CD4-positive, alpha-beta T cell (primary cell): ENCODE results near the gene FAM110A. TPM values are rescaled to one million over a fixed set of nuclear protein-coding genes. Genes with fewer than 3 reads are reported as not detected.

ENCODE experiments used
- ATAC-seq: fragments of 200-7000 bp; cut with Tn5 transposase; one replicate; pipeline ENCODE4 v1.10.0; 2022; ENCODE audit warnings: mild to moderate bottlenecking; ENCODE audit not compliant: poor library complexity
- CTCF ChIA-PET: fragments of 350-600 bp; sonication (Branson Sonifier 250); formaldehyde crosslinking; loops from one replicate; lab custom pipeline; 2021; ENCODE audit warnings: antibody characterized with exemption, inconsistent platforms; lab: Charles Lee
- POLR2A ChIA-PET: fragments of 350-600 bp; sonication (Branson Sonifier 250); formaldehyde crosslinking; loops from one replicate; lab custom pipeline; 2021; ENCODE audit warnings: antibody characterized with exemption, inconsistent platforms; lab: Charles Lee
- DNase-seq, 14 experiments: peaks; one replicate each; pipeline ENCODE4 v3.0.0-alpha.2; 2013 to 2020; ENCODE audit warnings: mixed read lengths in 2 of 14
- H3K27ac ChIP-seq, 2 donors: one replicate each; pipeline versions ENCODE4 v1.5.1 to v1.7.0; 2013; ENCODE audit warnings: low read length in 2 of 2, low read depth in 1 of 2, mild to moderate bottlenecking in 1 of 2
- H3K27me3 ChIP-seq, 2 experiments: 1 replicate in 1 of 2; 2 replicates in 1 of 2; pipeline versions ENCODE4 v1.6.1 to v1.7.0; 2013; ENCODE audit warnings: low read length in 2 of 2, control low read depth in 1 of 2, mild to moderate bottlenecking in 1 of 2, moderate library complexity in 1 of 2; ENCODE audit not compliant: insufficient read depth in 2 of 2, control insufficient read depth in 1 of 2
- H3K36me3 ChIP-seq: one replicate; pipeline ENCODE4 v1.6.1; 2013; ENCODE audit warnings: low read length, control low read depth; ENCODE audit not compliant: insufficient read depth
- H3K4me1 ChIP-seq: one replicate; pipeline ENCODE4 v1.6.1; 2013; ENCODE audit warnings: low read length, control low read depth; ENCODE audit not compliant: insufficient read depth
- H3K4me3 ChIP-seq: one replicate; pipeline ENCODE4 v1.5.1; 2013; ENCODE audit warnings: mild to moderate bottlenecking, low read length, moderate library complexity
- H3K9me3 ChIP-seq, 2 experiments: 1 replicate in 1 of 2; 2 replicates in 1 of 2; pipeline versions ENCODE4 v1.6.1 to v1.7.0; 2013; ENCODE audit warnings: low read length in 2 of 2, mild to moderate bottlenecking in 2 of 2, control low read depth in 1 of 2, moderate library complexity in 1 of 2; ENCODE audit not compliant: control insufficient read depth in 1 of 2, insufficient read depth in 1 of 2
- H3K27ac Mint-ChIP-seq: one replicate; pipeline ENCODE4 v1.8.0; 2020; ENCODE audit warnings: mixed read lengths
- H3K27me3 Mint-ChIP-seq: one replicate; pipeline ENCODE4 v1.8.0; 2021; ENCODE audit warnings: mixed read lengths
- H3K36me3 Mint-ChIP-seq: one replicate; pipeline ENCODE4 v1.8.0; 2021; ENCODE audit warnings: low read depth, mixed read lengths
- H3K4me1 Mint-ChIP-seq: one replicate; pipeline ENCODE4 v1.8.0; 2021; ENCODE audit warnings: low read depth, mixed read lengths
- H3K4me3 Mint-ChIP-seq: one replicate; pipeline ENCODE4 v1.8.0; 2020; ENCODE audit warnings: mild to moderate bottlenecking, mixed read lengths
- H3K9me3 Mint-ChIP-seq: one replicate; pipeline ENCODE4 v1.8.0; 2020; ENCODE audit warnings: mixed read lengths
- intact Hi-C, 2 experiments: fragments of 100-400 bp; cut with DNase I in 1 of 2; cut with micrococcal nuclease in 1 of 2; formaldehyde crosslinking; loops; one replicate each; pipeline versions ENCODE4 v1.15.1 to v1.9.0; 2023 to 2025; cut with DNase I, micrococcal nuclease
- total RNA-seq, 174 experiments: library from RNA in 2 of 174; stranded (reverse) in 2 of 174; gene quantifications; one replicate each; pipeline ENCODE4 v1.2.3 and lab custom pipeline; 2021 to 2026
- TF ChIP-seq, protein P1 (sequence below): fragments of 200-600 bp; IDR thresholded peaks from one replicate; pipeline ENCODE4 v1.8.0; 2022; ENCODE audit warnings: antibody characterized with exemption, mild to moderate bottlenecking

The FAM110A gene
- total RNA-seq, 2 experiments from 2014 or later, result 4.5 to 4.8 TPM

DNA sequence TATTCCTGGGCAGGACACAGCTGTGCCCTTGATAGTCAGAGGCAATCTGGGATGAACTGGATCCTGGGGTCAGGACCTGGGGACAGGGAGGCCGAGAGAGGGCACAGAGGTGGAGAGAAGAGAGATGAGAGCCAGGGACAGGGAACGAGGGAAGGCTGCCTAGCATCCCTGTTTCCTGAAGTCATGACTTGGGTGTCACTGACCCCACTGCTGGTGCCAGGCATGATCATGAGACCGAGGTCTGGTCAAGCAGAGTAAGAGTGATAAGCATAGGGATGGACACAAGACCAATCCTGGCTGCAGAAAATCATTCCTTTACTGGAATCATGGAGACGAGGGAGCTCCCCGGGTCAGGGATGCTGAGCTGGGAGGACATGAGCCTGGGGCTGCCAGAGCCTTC, 36.1 kb downstream of the FAM110A start:
- Mint-ChIP-seq H3K9me3 (no peaks in the 10 kb centered on the region), H3K27me3 (peaks cover 4% of the 10 kb centered on the region), H3K4me1 (no peaks in the 10 kb centered on the region), H3K4me3 (no peak overlapping the region), H3K27ac (no peak overlapping the region), H3K36me3 (no peaks in the 10 kb centered on the region)
- ATAC-seq (no peak), DNase-seq (no peak)
- intact Hi-C loops, result no loop called here
- no peaks in the 10 kb centered on the region for H3K9me3 ChIP-seq
- H3K4me3 ChIP-seq, result no peak overlapping the region
- H3K27ac ChIP-seq, result no peak overlapping the region
- H3K27me3 ChIP-seq, result no peaks in the 10 kb centered on the region
- H3K4me1 ChIP-seq, result no peaks in the 10 kb centered on the region
- CTCF ChIA-PET, result no interaction called here
- TF ChIP-seq, protein P1, sequence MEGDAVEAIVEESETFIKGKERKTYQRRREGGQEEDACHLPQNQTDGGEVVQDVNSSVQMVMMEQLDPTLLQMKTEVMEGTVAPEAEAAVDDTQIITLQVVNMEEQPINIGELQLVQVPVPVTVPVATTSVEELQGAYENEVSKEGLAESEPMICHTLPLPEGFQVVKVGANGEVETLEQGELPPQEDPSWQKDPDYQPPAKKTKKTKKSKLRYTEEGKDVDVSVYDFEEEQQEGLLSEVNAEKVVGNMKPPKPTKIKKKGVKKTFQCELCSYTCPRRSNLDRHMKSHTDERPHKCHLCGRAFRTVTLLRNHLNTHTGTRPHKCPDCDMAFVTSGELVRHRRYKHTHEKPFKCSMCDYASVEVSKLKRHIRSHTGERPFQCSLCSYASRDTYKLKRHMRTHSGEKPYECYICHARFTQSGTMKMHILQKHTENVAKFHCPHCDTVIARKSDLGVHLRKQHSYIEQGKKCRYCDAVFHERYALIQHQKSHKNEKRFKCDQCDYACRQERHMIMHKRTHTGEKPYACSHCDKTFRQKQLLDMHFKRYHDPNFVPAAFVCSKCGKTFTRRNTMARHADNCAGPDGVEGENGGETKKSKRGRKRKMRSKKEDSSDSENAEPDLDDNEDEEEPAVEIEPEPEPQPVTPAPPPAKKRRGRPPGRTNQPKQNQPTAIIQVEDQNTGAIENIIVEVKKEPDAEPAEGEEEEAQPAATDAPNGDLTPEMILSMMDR, result no peak
- H3K36me3 ChIP-seq, result no peaks in the 10 kb centered on the region
- POLR2A ChIA-PET, result no interaction called here

DNA sequence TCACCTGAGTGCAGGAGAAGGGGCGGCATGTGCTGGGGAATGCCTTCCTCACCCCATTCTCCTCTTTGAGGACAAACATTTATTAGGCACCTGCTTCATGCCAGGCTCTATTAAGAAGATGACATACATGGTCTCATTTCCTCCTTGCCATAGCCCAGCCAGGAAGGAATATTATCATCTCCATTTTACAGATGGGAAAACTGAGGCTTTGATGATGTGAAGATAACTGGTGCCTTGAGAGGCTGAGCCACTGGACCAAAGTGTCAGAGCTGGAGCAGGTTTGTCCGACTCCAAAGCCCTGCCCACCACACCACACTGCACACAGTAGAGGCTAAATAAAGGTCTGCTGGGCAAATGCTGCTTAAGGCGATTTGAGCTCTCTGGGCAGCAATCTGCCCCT, 37.2 kb downstream of the FAM110A start:
- Histone ChIP-seq H3K27me3 (no peaks in the 10 kb centered on the region), H3K4me1 (no peaks in the 10 kb centered on the region), H3K36me3 (no peaks in the 10 kb centered on the region), H3K27ac (no peak overlapping the region), H3K4me3 (no peak overlapping the region), H3K9me3 (no peaks in the 10 kb centered on the region)
- ChIA-PET CTCF (no interaction called here), POLR2A (interaction anchor here (1.2 kb wide), 1 partner anchor 38 kb away, joined by 3 read pairs; the partner anchor contains the start of gene FAM110A)
- ATAC-seq (no peak), DNase-seq (no peak)
- H3K4me3 Mint-ChIP-seq, result no peak overlapping the region
- no peaks in the 10 kb centered on the region for H3K36me3 Mint-ChIP-seq
- TF ChIP-seq, protein P1, result no peak
- intact Hi-C loops, result no loop called here
- H3K9me3 Mint-ChIP-seq, result no peaks in the 10 kb centered on the region
- H3K27me3 Mint-ChIP-seq, result peaks cover 4% of the 10 kb centered on the region
- H3K27ac Mint-ChIP-seq, result no peak overlapping the region
- no peaks in the 10 kb centered on the region for H3K4me1 Mint-ChIP-seq

DNA sequence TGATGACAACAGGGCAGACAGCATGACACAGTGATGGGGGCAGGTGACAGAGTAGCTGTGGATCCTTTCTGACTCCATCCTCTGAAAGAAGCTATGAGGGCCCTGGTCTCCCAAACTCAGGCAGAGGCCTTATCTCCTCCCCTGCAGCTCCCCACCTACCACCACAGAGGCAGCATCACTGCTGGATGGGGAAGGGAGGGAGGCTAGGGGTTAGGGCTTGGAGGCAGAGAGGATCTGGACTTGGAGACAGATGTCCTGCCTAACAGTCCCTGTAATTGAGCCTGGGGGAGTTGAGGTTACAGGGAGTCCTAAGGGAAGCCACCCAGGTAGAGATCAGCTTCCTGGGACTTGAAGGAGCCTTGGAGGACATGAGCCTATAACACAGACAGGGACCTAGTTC, 37.9 kb downstream of the FAM110A start:
- H3K4me3 Mint-ChIP-seq, result no peak overlapping the region
- no peaks in the 10 kb centered on the region for H3K9me3 Mint-ChIP-seq
- Histone ChIP-seq H3K9me3 (no peaks in the 10 kb centered on the region), H3K36me3 (no peaks in the 10 kb centered on the region), H3K27ac (no peak overlapping the region), H3K4me1 (no peaks in the 10 kb centered on the region), H3K4me3 (no peak overlapping the region), H3K27me3 (no peaks in the 10 kb centered on the region)
- no peaks in the 10 kb centered on the region for H3K4me1 Mint-ChIP-seq
- H3K27ac Mint-ChIP-seq, result no peak overlapping the region
- ChIA-PET POLR2A (interaction anchor here (1.2 kb wide), 1 partner anchor 38 kb away, joined by 3 read pairs; the partner anchor contains the start of gene FAM110A), CTCF (no interaction called here)
- ATAC-seq (no peak), DNase-seq (no peak)
- peaks cover 4% of the 10 kb centered on the region for H3K27me3 Mint-ChIP-seq
- TF ChIP-seq, protein P1, result no peak
- intact Hi-C loops, result no loop called here
- no peaks in the 10 kb centered on the region for H3K36me3 Mint-ChIP-seq
